GM21390 (cell line): ENCODE results near the gene ZFYVE19.
A peak's percentile ranks its signal among the peaks of the same experiment; 100 is the strongest.

Experiments
- ATAC-seq: cut with Tn5 transposase; IDR thresholded peaks from one replicate; pipeline ENCODE4 v1.9.1; 2021; ENCODE audit not compliant: unreplicated experiment

The ZFYVE19 gene

GRCh38 chr15:40807028-40807887, at the start of gene ZFYVE19, which contains the start of gene DNAJC17:
TSS of gene ZFYVE19 (plus strand) at chr15:40807089. CDS start at chr15:40807590, 501 bp downstream.
TSS of gene DNAJC17 (minus strand) at chr15:40807473. CDS start at chr15:40807446, 27 bp downstream.
- peak; percentile 93 for ATAC-seq

GRCh38 chr15:40759961-40760360, 46.9 kb upstream of the ZFYVE19 start:
- ATAC-seq = no peak

GRCh38 chr15:40762919-40763800, 43.7 kb upstream of the ZFYVE19 start:
- ATAC-seq = no peak

- ATAC-seq = peak; percentile 48
Measured at GRCh38 chr15:40763801-40764628, 42.9 kb upstream of the ZFYVE19 start, which contains the start of gene GCHFR. TSS of gene GCHFR (plus strand) at chr15:40764068. CDS start at chr15:40764181, 113 bp downstream.

- no peak for ATAC-seq
Measured at GRCh38 chr15:40764629-40765103, 42.2 kb upstream of the ZFYVE19 start.

GRCh38 chr15:40766194-40766815, 40.6 kb upstream of the ZFYVE19 start:
- no peak for ATAC-seq

- no peak for ATAC-seq
Measured at GRCh38 chr15:40766906-40767837, 39.7 kb upstream of the ZFYVE19 start.

- ATAC-seq = no peak
Measured at GRCh38 chr15:40767838-40768500, 38.9 kb upstream of the ZFYVE19 start.

- peak; percentile 4 for ATAC-seq
Measured at GRCh38 chr15:40768521-40769273, 38.2 kb upstream of the ZFYVE19 start.

GRCh38 chr15:40769274-40770146, 37.4 kb upstream of the ZFYVE19 start, which contains the start of gene C15orf62:
TSS of gene C15orf62 (plus strand) at chr15:40769980. CDS start at chr15:40770496, 516 bp downstream.
- ATAC-seq = peak; percentile 40

- no peak for ATAC-seq
Measured at GRCh38 chr15:40770147-40770721, 36.7 kb upstream of the ZFYVE19 start.

- ATAC-seq = no peak
Measured at GRCh38 chr15:40771242-40771641, 35.6 kb upstream of the ZFYVE19 start.

- ATAC-seq = no peak
Measured at GRCh38 chr15:40772014-40772413, 34.9 kb upstream of the ZFYVE19 start.

- no peak for ATAC-seq
Measured at GRCh38 chr15:40773496-40773895, 33.4 kb upstream of the ZFYVE19 start.

GRCh38 chr15:40773902-40774301, 33.0 kb upstream of the ZFYVE19 start:
- ATAC-seq = no peak

GRCh38 chr15:40775007-40775406, 31.9 kb upstream of the ZFYVE19 start:
- ATAC-seq = no peak
